GM12878 (cell line): Measurements from ENCODE around the gene ARL2. TPM values are rescaled to one million over a fixed set of nuclear protein-coding genes. Genes with fewer than 3 reads are reported as not detected.

Experiments used
- ATAC-seq: fragments of 200-7000 bp; cut with Tn5 transposase; 3 replicates; pipeline ENCODE4 v1.9.1; 2020; ENCODE audit warnings: mild to moderate bottlenecking, moderate library complexity
- BruUV-seq: library from RNA; stranded (reverse); fragments of 400-500 nt; replicated peaks from 2 replicates; lab custom pipeline; 2021; lab: Mats Ljungman, UMichigan
- CTCF ChIA-PET: fragments of 300-600 bp; sonication (Branson Sonifier 250); formaldehyde crosslinking; extraction: SDS; loops from one replicate; lab custom pipeline; 2021; ENCODE audit warnings: inconsistent platforms; lab: Yijun Ruan, JAX
- POLR2A ChIA-PET: fragments of 350-600 bp; formaldehyde crosslinking; extraction: SDS; loops from one replicate; lab custom pipeline; 2021; ENCODE audit warnings: inconsistent platforms; lab: Charles Lee
- RAD21 ChIA-PET: fragments of 300-600 bp; sonication (Branson Sonifier 250); formaldehyde crosslinking; loops from one replicate; lab custom pipeline; 2023; ENCODE audit warnings: antibody characterized with exemption; ENCODE audit not compliant: unreplicated experiment; lab: Charles Lee
- SMC1A ChIA-PET: fragments of 300-600 bp; sonication (Branson Sonifier 250); formaldehyde crosslinking; loops from one replicate; lab custom pipeline; 2023; ENCODE audit not compliant: unreplicated experiment, uncharacterized antibody; lab: Charles Lee
- DNase-seq: peaks from one replicate; pipeline ENCODE4 v3.0.0-alpha.2; 2011; ENCODE audit warnings: low read depth, low spot score
- FAIRE-seq: peaks from 3 replicates; lab custom pipeline; 2011; peaks lifted over from hg19 to GRCh38; lab: Jason Lieb, UNC
- H2AFZ ChIP-seq: 2 replicates; pipeline ENCODE4 v1.6.0; 2011; ENCODE audit warnings: low read depth, low read length, control low read depth; ENCODE audit not compliant: control insufficient read depth
- H3K27ac ChIP-seq: 2 replicates; pipeline ENCODE4 v1.5.1; 2011; ENCODE audit warnings: control low read depth; ENCODE audit not compliant: control insufficient read depth, insufficient read depth
- H3K27me3 ChIP-seq, 2 experiments: replicated peaks in 1 of 2; 2 replicates each; pipeline versions ENCODE4 v1.6.0 to v1.6.1; 2011; ENCODE audit warnings: low read length in 1 of 2; ENCODE audit not compliant: control insufficient read depth in 2 of 2, insufficient read depth in 2 of 2
- H3K36me3 ChIP-seq, 2 experiments: 2 replicates each; pipeline ENCODE4 v1.5.1; 2011; ENCODE audit warnings: low read length in 1 of 2; ENCODE audit not compliant: control insufficient read depth in 2 of 2, insufficient read depth in 2 of 2
- H3K4me1 ChIP-seq: 2 replicates; pipeline ENCODE4 v1.6.1; 2011; ENCODE audit warnings: mild to moderate bottlenecking, low read length, moderate library complexity, mixed read lengths; ENCODE audit not compliant: control insufficient read depth, insufficient read depth
- H3K4me2 ChIP-seq: 2 replicates; pipeline ENCODE4 v1.6.0; 2011; ENCODE audit warnings: control low read depth; ENCODE audit not compliant: control insufficient read depth, insufficient read depth
- H3K4me3 ChIP-seq: fragments of 200-600 bp; sonication (generic); 2 replicates; pipeline ENCODE4 v1.5.1; 2016
- H3K79me2 ChIP-seq: 2 replicates; pipeline ENCODE4 v1.6.0; 2011; ENCODE audit warnings: low read length; ENCODE audit not compliant: control insufficient read depth, insufficient read depth
- H3K9ac ChIP-seq: 2 replicates; pipeline ENCODE4 v1.8.0; 2011; ENCODE audit warnings: low read length, control low read depth, mixed read lengths; ENCODE audit not compliant: control insufficient read depth, insufficient read depth
- H3K9me3 ChIP-seq: replicated peaks from 3 replicates; pipeline ENCODE4 v1.5.1; 2011; ENCODE audit warnings: mild to moderate bottlenecking, low read length; ENCODE audit not compliant: control insufficient read depth, insufficient read depth
- H4K20me1 ChIP-seq: 2 replicates; pipeline ENCODE4 v1.6.0; 2011; ENCODE audit not compliant: control insufficient read depth, insufficient read depth
- BHLHE40 ChIP-seq, 2 experiments: fragments of 450-650 bp in 1 of 2; IDR thresholded peaks; 2 replicates each; pipeline ENCODE4 v1.6.1; 2011 to 2017; ENCODE audit warnings: low read depth in 2 of 2, borderline replicate concordance in 1 of 2, improper control_type of control experiment in 1 of 2, low read length in 1 of 2, mild to moderate bottlenecking in 1 of 2
- BRCA1 ChIP-seq: IDR thresholded peaks from 2 replicates; pipeline ENCODE4 v1.6.1; 2011; ENCODE audit warnings: low read depth, low read length, improper control_type of control experiment
- GATAD2B ChIP-seq: fragments of 450-650 bp; conservative IDR thresholded peaks from 2 replicates; pipeline ENCODE4 v1.6.1; 2017; ENCODE audit warnings: low read depth, mild to moderate bottlenecking, moderate library complexity
- HCFC1 ChIP-seq: fragments of 150-350 bp; IDR thresholded peaks from 2 replicates; pipeline ENCODE4 v1.6.1; 2014; ENCODE audit warnings: low read length
- IKZF2 ChIP-seq, 2 experiments: fragments of 450-650 bp; IDR thresholded peaks; 2 replicates each; pipeline ENCODE4 v1.6.1; 2017; ENCODE audit warnings: mild to moderate bottlenecking in 2 of 2, moderate library complexity in 2 of 2
- LARP7 ChIP-seq: fragments of 450-650 bp; IDR thresholded peaks from 2 replicates; pipeline ENCODE4 v1.6.1; 2017; ENCODE audit warnings: mild to moderate bottlenecking
- MEF2A ChIP-seq: IDR thresholded peaks from 2 replicates; pipeline ENCODE4 v1.6.1; 2011; ENCODE audit warnings: low read depth, mild to moderate bottlenecking, low read length, moderate library complexity; ENCODE audit not compliant: insufficient read depth
- MTA2 ChIP-seq: fragments of 450-650 bp; IDR thresholded peaks from 2 replicates; pipeline ENCODE4 v1.6.1; 2016; ENCODE audit warnings: low read depth, mild to moderate bottlenecking, moderate library complexity
- MYC ChIP-seq: IDR thresholded peaks from 2 replicates; pipeline ENCODE4 v1.6.1; 2011; ENCODE audit warnings: mild to moderate bottlenecking, low read length, moderate library complexity, inconsistent platforms; ENCODE audit not compliant: insufficient read depth, insufficient replicate concordance, insufficient read length, severe bottlenecking
- NR2C1 ChIP-seq: fragments of 450-650 bp; IDR thresholded peaks from 2 replicates; pipeline ENCODE4 v1.6.1; 2017; ENCODE audit warnings: antibody characterized with exemption, mild to moderate bottlenecking, moderate library complexity
- POLR2AphosphoS5 ChIP-seq: IDR thresholded peaks from 2 replicates; pipeline ENCODE4 v1.6.1; 2011; ENCODE audit warnings: mild to moderate bottlenecking, low read length, inconsistent platforms
- SMC3 ChIP-seq: IDR thresholded peaks from 2 replicates; pipeline ENCODE4 v1.6.1; 2011; ENCODE audit warnings: low read length, improper control_type of control experiment, borderline replicate concordance
- TCF12 ChIP-seq: IDR thresholded peaks from 2 replicates; pipeline ENCODE4 v1.6.1; 2011; ENCODE audit warnings: low read depth, mild to moderate bottlenecking, low read length
- ZSCAN29 ChIP-seq: fragments of 450-650 bp; IDR thresholded peaks from 2 replicates; pipeline ENCODE4 v1.6.1; 2017; ENCODE audit warnings: mild to moderate bottlenecking, moderate library complexity
- WGBS: methylation state at CpG from one replicate; pipeline ENCODE4 v1.1.6; 2016; ENCODE audit warnings: low lambda C conversion rate; ENCODE audit not compliant: insufficient replicate concordance, insufficient coverage; ENCODE audit errors: missing lambda C conversion rate; 5-methylcytosine and 5-hydroxymethylcytosine counted together
- in situ Hi-C: fragments of 300-500 bp; cut with MboI; formaldehyde crosslinking; loops from 9 replicates; pipeline ENCODE4 v1.14.3; 2018; ENCODE audit warnings: mixed read lengths
- intact Hi-C: fragments of 100-400 bp; cut with micrococcal nuclease; formaldehyde crosslinking; loops from one replicate; pipeline ENCODE4 v1.14.2; 2022; ENCODE audit not compliant: unreplicated experiment
- polyA plus RNA-seq, 11 experiments: library from polyadenylated mRNA; depleted of rRNA in 4 of 11; unstranded in 6 of 11; stranded (reverse) in 5 of 11; fragments of >200 nt; fragmentation: Nextera tagmentation in 4 of 11; fragmentation: Illumina TruSeq in 1 of 11; extraction: Ambion mirVana in 4 of 11; extraction: Trizol in 1 of 11; gene quantifications; 1 replicate in 1 of 11; 2 replicates in 10 of 11; pipeline versions ENCODE4 v1.2.1 to v1.2.3, GENCODE V29; 2011 to 2016; ENCODE audit warnings: inconsistent platforms in 2 of 11, missing spikeins in 2 of 11, low read depth in 1 of 11
- total RNA-seq, 4 experiments: library from RNA; depleted of rRNA in 3 of 4; stranded (reverse); fragments of >200 nt in 3 of 4; fragmentation: Illumina TruSeq in 1 of 4; extraction: Trizol in 1 of 4; gene quantifications; 2 replicates each; pipeline versions ENCODE4 v1.2.1 to v1.2.3, GENCODE V29; 2013 to 2021
- TF ChIP-seq, protein P1 (sequence below): fragments of 450-650 bp; IDR thresholded peaks from 2 replicates; pipeline ENCODE4 v1.6.1; 2016; ENCODE audit warnings: mild to moderate bottlenecking, moderate library complexity, borderline replicate concordance
- TF ChIP-seq, protein P2 (sequence below): fragments of 150-350 bp; IDR thresholded peaks from 2 replicates; pipeline ENCODE4 v1.6.1; 2016; ENCODE audit warnings: low read depth, low read length
- TF ChIP-seq, protein P3 (sequence below): fragments of 450-650 bp; IDR thresholded peaks from 2 replicates; pipeline ENCODE4 v1.6.1; 2017; ENCODE audit warnings: borderline replicate concordance

Gene ARL2
- total and polyA plus RNA-seq, 10 of the 15 experiments (the other 5 are each of a cell fraction or from before 2014, with no cell fraction given): 4.1 to 138 (median 73.4) TPM

DNA sequence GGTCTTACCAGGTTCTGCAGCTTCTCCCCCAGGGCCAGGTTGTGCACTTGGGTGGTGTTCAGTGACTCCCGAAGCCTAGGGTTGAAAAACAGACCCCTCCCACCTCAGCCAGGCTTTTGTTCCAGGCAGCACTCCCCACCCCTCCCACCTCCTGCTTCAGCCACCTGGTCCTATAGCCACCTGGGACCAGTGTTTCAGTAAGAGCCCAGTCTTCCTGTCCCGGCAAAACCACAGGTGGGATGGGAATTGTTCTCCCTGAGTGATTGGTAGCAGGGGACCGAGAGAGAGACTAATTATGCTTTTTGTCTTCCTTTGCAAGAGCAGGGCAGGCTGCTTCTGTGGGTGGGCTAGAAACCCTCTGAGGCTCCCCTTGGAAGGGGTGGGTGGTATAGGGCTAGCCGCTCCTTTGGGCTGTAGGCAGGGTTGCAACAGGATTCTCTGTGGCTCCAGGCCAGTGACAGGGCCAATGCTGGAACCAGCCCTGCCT, 52.9 kb downstream of the ARL2 start:
- H3K79me2 ChIP-seq: no peaks in the 10 kb centered on the region
- H3K9ac ChIP-seq: no peak overlapping the region
- BruUV-seq: no TSS peak
- H3K27ac ChIP-seq: no peak overlapping the region
- CTCF ChIA-PET: interaction anchor here (1.0 kb wide), 1 partner anchor 13 kb away, joined by 5 read pairs; no protein-coding TSS in a partner anchor
- no peak; the same call in 2 of the 3 replicates for ATAC-seq
- H3K4me3 ChIP-seq: no peak overlapping the region
- H3K9me3 ChIP-seq: no peaks in the 10 kb centered on the region
- DNase-seq: no peak
- no peaks in the 10 kb centered on the region for H4K20me1 ChIP-seq
- no peaks in the 10 kb centered on the region for H3K27me3 ChIP-seq
- H3K4me1 ChIP-seq: peaks cover 4% of the 10 kb centered on the region
- no peak overlapping the region for H2AFZ ChIP-seq
- RAD21 ChIA-PET: no interaction called here
- intact Hi-C loops: no loop called here
- no peaks in the 10 kb centered on the region for H3K36me3 ChIP-seq
- POLR2A ChIA-PET: interaction anchor here (0.7 to 0.8 kb wide), 3 partner anchors 8 to 182 kb away, joined by 3 read pairs; no protein-coding TSS in a partner anchor
- in situ Hi-C loops: no loop called here
- FAIRE-seq: no peak
- 83% methylated on average over 4 of the region's 4 CpGs for WGBS
- H3K4me2 ChIP-seq: peak overlapping the region; percentile 62; the same call in 1 of the 2 replicates
- SMC1A ChIA-PET: no interaction called here
- TF ChIP-seq, protein P1, sequence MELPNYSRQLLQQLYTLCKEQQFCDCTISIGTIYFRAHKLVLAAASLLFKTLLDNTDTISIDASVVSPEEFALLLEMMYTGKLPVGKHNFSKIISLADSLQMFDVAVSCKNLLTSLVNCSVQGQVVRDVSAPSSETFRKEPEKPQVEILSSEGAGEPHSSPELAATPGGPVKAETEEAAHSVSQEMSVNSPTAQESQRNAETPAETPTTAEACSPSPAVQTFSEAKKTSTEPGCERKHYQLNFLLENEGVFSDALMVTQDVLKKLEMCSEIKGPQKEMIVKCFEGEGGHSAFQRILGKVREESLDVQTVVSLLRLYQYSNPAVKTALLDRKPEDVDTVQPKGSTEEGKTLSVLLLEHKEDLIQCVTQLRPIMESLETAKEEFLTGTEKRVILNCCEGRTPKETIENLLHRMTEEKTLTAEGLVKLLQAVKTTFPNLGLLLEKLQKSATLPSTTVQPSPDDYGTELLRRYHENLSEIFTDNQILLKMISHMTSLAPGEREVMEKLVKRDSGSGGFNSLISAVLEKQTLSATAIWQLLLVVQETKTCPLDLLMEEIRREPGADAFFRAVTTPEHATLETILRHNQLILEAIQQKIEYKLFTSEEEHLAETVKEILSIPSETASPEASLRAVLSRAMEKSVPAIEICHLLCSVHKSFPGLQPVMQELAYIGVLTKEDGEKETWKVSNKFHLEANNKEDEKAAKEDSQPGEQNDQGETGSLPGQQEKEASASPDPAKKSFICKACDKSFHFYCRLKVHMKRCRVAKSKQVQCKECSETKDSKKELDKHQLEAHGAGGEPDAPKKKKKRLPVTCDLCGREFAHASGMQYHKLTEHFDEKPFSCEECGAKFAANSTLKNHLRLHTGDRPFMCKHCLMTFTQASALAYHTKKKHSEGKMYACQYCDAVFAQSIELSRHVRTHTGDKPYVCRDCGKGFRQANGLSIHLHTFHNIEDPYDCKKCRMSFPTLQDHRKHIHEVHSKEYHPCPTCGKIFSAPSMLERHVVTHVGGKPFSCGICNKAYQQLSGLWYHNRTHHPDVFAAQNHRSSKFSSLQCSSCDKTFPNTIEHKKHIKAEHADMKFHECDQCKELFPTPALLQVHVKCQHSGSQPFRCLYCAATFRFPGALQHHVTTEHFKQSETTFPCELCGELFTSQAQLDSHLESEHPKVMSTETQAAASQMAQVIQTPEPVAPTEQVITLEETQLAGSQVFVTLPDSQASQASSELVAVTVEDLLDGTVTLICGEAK: no peak
- TF ChIP-seq, protein P2, sequence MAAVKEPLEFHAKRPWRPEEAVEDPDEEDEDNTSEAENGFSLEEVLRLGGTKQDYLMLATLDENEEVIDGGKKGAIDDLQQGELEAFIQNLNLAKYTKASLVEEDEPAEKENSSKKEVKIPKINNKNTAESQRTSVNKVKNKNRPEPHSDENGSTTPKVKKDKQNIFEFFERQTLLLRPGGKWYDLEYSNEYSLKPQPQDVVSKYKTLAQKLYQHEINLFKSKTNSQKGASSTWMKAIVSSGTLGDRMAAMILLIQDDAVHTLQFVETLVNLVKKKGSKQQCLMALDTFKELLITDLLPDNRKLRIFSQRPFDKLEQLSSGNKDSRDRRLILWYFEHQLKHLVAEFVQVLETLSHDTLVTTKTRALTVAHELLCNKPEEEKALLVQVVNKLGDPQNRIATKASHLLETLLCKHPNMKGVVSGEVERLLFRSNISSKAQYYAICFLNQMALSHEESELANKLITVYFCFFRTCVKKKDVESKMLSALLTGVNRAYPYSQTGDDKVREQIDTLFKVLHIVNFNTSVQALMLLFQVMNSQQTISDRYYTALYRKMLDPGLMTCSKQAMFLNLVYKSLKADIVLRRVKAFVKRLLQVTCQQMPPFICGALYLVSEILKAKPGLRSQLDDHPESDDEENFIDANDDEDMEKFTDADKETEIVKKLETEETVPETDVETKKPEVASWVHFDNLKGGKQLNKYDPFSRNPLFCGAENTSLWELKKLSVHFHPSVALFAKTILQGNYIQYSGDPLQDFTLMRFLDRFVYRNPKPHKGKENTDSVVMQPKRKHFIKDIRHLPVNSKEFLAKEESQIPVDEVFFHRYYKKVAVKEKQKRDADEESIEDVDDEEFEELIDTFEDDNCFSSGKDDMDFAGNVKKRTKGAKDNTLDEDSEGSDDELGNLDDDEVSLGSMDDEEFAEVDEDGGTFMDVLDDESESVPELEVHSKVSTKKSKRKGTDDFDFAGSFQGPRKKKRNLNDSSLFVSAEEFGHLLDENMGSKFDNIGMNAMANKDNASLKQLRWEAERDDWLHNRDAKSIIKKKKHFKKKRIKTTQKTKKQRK: no peak
- TF ChIP-seq NR2C1 (no peak), HCFC1 (no peak), LARP7 (no peak), MTA2 (no peak), BHLHE40 (IDR thresholded peaks at IDR 0.05; ENCODE audit: borderline replicate concordance in 1 of 2, low read depth in 2 of 2, low read length in 1 of 2) (no peak), IKZF2 (IDR thresholded peaks at IDR 0.05) (no peak), ZSCAN29 (no peak), TCF12 (no peak), SMC3 (no peak), MEF2A (no peak), MYC (no peak), BRCA1 (no peak), GATAD2B (no peak), POLR2AphosphoS5 (no peak)
- TF ChIP-seq, protein P3, sequence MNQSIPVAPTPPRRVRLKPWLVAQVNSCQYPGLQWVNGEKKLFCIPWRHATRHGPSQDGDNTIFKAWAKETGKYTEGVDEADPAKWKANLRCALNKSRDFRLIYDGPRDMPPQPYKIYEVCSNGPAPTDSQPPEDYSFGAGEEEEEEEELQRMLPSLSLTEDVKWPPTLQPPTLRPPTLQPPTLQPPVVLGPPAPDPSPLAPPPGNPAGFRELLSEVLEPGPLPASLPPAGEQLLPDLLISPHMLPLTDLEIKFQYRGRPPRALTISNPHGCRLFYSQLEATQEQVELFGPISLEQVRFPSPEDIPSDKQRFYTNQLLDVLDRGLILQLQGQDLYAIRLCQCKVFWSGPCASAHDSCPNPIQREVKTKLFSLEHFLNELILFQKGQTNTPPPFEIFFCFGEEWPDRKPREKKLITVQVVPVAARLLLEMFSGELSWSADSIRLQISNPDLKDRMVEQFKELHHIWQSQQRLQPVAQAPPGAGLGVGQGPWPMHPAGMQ: no peak
